ENCODE measurements around the gene EIF4G2.

The EIF4G2 gene

DNA sequence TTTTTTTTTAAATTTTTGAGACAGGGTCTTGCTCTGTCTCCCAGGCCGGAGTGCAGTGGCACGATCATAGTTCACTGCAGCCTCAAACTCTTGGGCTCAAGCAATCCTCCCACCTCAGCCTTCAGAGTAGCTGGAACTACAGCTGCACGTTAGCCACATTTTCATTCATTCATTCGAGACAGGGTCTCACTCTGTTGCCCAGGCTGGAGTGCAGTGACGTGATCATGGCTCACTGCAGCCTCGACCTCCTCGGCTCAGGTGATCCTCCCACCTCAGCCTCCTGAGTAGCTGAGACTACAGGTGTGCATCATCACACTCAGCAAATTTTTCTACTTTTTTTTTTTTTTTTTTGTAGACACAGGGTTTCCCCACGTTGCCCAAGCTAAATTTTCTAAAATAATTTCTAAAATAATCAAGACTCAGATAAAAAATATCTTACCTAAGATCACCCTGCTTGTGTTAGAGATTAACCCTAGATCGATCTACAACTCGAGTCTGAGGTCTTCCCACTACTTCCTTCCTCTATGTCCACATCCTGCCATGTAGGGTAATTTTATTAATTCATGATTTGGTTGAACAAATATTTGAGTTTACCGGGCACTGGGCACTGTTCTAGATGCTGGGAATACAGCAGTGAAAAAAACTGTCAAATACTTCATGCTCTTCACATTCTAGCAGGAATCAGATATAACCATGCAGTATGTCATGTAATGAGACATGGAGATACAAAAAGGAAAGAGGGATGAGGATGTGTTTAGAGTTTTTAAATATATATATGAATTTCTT, 15.1 kb downstream of the EIF4G2 start:
- Histone ChIP-seq H3K4me1 (ENCODE audit: control insufficient read depth, insufficient read depth, low read length, poor library complexity, severe bottlenecking) (no peaks in the 10 kb centered on the region), H3K4me3 (ENCODE audit: extremely low read depth, insufficient read depth, low read length, poor library complexity, severe bottlenecking) (no peak overlapping the region), H3K36me3 (ENCODE audit: control insufficient read depth, insufficient read depth, low read length) (peaks cover 27% of the 10 kb centered on the region), H3K9me3 (ENCODE audit: control insufficient read depth, low read length) (no peaks in the 10 kb centered on the region), H3K27ac (ENCODE audit: low read depth, low read length, severe bottlenecking) (no peak overlapping the region)
- 80 to 90% methylated on average over 7 of the region's 11 CpGs for WGBS, 2 experiments (ENCODE audit: insufficient coverage in 2 of 2)

DNA sequence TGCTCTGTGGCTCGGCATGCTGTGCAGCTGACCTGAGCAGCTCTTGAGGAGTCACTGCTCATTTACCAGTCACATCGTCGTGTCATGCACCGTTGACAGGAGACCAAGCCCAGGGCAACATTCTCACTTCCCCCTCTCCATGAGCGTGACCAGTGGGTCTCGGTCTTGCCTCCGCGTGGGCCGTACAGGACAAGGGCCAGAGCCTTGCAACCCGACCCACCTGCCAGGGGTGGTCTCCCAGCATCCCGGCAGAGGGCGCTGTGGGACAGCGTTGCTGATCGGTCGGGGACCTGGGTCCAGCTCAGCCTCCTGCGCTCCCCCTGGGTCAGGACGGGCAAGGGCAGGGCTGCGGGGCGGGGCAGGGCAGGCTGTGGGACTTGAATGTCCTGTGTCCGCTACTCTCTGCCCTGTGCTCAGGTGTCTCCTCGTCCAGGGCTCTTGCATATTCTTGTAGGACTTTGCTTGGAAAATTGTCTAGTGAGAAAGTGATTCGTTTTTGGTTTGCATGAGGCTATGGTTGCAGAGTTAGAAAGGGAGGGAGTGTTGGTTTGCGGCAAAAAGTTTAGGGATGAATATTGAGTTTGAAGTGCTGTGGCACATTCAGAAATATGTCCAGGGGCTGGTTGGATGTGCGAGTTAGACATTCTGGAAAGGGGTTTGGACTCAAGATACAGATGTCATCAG, 16.2 kb downstream of the EIF4G2 start:
- no peaks in the 10 kb centered on the region for H3K4me1 ChIP-seq (ENCODE audit: control insufficient read depth, insufficient read depth, low read length, poor library complexity, severe bottlenecking)
- no peak overlapping the region for H3K27ac ChIP-seq (ENCODE audit: low read depth, low read length, severe bottlenecking)
- H3K9me3 ChIP-seq (ENCODE audit: control insufficient read depth, low read length): no peaks in the 10 kb centered on the region
- H3K4me3 ChIP-seq (ENCODE audit: extremely low read depth, insufficient read depth, low read length, poor library complexity, severe bottlenecking): no peak overlapping the region
- 16 to 18% methylated on average over 18 to 24 of the region's 24 CpGs for WGBS, 2 experiments (ENCODE audit: insufficient coverage in 2 of 2)
- peaks cover 16% of the 10 kb centered on the region for H3K36me3 ChIP-seq (ENCODE audit: control insufficient read depth, insufficient read depth, low read length)

DNA sequence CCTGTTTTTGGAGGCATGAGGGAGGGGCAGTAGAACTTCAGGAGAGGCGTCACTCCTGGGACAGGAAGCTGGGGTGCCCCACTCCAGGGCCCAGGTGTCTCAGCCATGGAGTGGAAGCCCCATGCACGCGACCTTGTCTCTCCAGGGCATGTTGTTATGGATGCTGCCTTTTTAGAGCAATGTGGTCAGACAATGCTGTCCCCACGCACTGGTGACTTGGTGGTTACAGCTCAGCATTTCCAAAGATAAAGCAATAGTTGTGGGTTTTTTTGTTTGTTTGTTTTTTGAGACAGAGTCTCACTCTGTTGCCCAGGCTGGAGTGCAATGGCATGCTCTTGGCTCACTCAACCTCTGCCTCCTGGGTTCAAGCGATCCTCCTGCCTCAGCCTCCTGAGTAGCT, 22.3 kb downstream of the EIF4G2 start:
- Histone ChIP-seq H3K27ac (ENCODE audit: low read depth, low read length, severe bottlenecking) (no peak overlapping the region), H3K9me3 (ENCODE audit: control insufficient read depth, low read length) (no peaks in the 10 kb centered on the region), H3K36me3 (ENCODE audit: control insufficient read depth, insufficient read depth, low read length) (no peaks in the 10 kb centered on the region), H3K4me1 (ENCODE audit: control insufficient read depth, insufficient read depth, low read length, poor library complexity, severe bottlenecking) (peaks cover 7% of the 10 kb centered on the region), H3K4me3 (ENCODE audit: extremely low read depth, insufficient read depth, low read length, poor library complexity, severe bottlenecking) (no peak overlapping the region)
- WGBS, 2 experiments (ENCODE audit: insufficient coverage in 2 of 2): 95% methylated on average over 5 of the region's 5 CpGs

DNA sequence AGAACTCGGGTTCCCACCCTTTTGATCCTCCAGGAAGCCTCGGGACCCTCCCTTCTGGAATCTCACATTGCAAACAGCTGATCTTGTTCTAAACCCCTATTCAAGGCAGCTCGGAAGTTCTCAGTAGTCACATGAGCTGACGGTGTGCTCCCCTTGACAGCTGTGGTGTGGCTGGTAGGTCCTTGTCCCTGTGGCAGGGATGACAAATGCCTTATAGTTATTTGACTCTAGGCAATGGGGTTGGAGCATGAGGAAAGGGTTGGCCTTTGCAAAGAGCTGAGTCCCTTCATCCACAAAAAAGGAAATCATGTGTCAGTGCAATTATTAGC, 23.6 kb downstream of the EIF4G2 start:
- H3K4me3 ChIP-seq (ENCODE audit: extremely low read depth, insufficient read depth, low read length, poor library complexity, severe bottlenecking): no peak overlapping the region
- peaks cover 8% of the 10 kb centered on the region for H3K4me1 ChIP-seq (ENCODE audit: control insufficient read depth, insufficient read depth, low read length, poor library complexity, severe bottlenecking)
- H3K27ac ChIP-seq (ENCODE audit: low read depth, low read length, severe bottlenecking): no peak overlapping the region
- 76 to 87% methylated on average over 3 to 4 of the region's 4 CpGs for WGBS, 2 experiments (ENCODE audit: insufficient coverage in 2 of 2)
- no peaks in the 10 kb centered on the region for H3K9me3 ChIP-seq (ENCODE audit: control insufficient read depth, low read length)
- peaks cover 3% of the 10 kb centered on the region for H3K36me3 ChIP-seq (ENCODE audit: control insufficient read depth, insufficient read depth, low read length)

DNA sequence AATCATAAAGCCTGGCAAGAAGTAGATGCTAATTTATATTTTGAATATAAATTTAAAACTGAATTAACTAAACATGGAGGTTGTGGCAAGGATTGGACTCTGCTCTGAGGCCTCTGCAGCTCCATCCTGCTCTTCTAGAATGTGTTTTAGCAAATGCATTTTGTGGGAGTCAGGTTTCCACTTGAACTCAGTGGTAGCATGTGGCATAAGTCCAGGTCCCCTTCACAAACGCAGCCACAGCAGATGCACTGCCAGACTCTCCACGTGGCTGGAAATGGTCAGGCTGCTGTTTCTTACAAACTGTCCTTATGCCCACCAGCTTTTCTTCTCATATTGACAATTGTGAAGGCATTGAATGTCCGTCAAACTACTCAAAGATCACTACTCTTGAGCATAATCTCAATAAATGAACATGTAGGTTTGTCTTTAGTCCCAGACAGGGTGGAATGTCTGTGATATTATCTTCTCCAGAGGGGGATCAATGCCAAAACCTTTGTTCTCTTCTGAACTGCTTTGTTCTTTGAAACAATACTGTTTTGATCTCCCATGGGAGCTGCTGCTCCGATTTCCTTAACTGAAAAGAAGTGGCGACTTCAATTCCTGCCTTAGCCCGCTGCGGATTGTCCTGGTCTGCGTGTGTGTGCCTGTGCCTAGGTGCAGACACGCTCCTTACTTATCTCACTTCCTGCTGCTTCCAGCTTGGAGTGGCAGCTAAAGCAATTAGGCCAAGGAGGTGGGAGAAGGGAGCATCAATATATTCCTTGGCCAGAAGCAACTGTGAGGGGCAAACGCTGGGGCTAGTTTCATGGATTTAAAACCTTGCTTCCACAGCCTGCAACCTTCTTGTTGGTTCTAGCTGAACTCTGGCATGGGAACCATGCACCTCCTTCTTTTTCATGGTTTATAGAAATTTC, 24.2 kb downstream of the EIF4G2 start:
- peaks cover 3% of the 10 kb centered on the region for H3K36me3 ChIP-seq (ENCODE audit: control insufficient read depth, insufficient read depth, low read length)
- H3K4me3 ChIP-seq (ENCODE audit: extremely low read depth, insufficient read depth, low read length, poor library complexity, severe bottlenecking): no peak overlapping the region
- peak overlapping the region; percentile 64 for H3K27ac ChIP-seq (ENCODE audit: low read depth, low read length, severe bottlenecking)
- 70 to 74% methylated on average over 5 to 8 of the region's 10 CpGs for WGBS, 2 experiments (ENCODE audit: insufficient coverage in 2 of 2)
- peaks cover 11% of the 10 kb centered on the region for H3K4me1 ChIP-seq (ENCODE audit: control insufficient read depth, insufficient read depth, low read length, poor library complexity, severe bottlenecking)
- H3K9me3 ChIP-seq (ENCODE audit: control insufficient read depth, low read length): no peaks in the 10 kb centered on the region

DNA sequence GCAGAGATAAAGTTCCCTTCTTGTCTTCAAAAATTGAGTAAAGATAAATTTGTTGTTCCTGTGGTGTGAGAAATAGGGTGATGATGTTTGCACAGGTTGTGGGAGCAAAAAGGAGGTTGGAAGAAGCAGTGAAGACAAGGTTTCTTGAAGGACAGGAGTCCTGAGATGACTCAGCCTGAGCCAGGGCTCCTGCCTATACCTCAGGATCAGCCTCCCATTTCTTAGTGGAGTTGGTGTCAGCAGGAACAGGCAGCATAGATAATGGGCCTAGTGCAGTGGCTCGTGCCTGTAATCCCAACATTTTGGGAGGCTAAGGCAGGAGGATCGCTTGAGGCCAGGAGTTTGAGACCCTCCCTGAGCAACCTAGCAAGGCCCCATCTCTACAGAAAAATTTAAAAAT, 28.7 kb downstream of the EIF4G2 start:
- Histone ChIP-seq H3K27ac (ENCODE audit: low read depth, low read length, severe bottlenecking) (no peak overlapping the region), H3K36me3 (ENCODE audit: control insufficient read depth, insufficient read depth, low read length) (peaks cover 45% of the 10 kb centered on the region), H3K4me3 (ENCODE audit: extremely low read depth, insufficient read depth, low read length, poor library complexity, severe bottlenecking) (no peak overlapping the region), H3K4me1 (ENCODE audit: control insufficient read depth, insufficient read depth, low read length, poor library complexity, severe bottlenecking) (peaks cover 23% of the 10 kb centered on the region), H3K9me3 (ENCODE audit: control insufficient read depth, low read length) (no peaks in the 10 kb centered on the region)
- WGBS, 2 experiments (ENCODE audit: insufficient coverage in 2 of 2): 83 to 86% methylated on average over 2 of the region's 2 CpGs

DNA sequence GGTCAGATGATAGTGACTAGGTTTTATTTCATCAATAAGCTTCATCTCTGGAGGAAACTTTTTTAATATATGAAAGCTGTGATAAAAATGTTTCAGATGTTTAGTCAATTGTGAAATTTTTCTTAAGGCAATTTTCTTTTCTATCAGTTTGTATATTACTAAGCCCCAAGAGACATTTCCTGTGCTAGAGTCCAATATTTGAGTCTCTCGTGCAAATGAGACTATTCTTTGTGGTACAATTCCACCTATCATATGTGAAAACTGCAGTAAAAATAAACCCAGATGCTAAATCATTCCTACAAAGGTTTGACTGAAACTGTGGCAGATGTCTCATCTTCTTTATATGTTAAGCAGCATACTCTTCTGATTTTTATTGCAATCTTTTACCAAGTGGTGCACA, 29.6 kb downstream of the EIF4G2 start:
- Histone ChIP-seq H3K4me3 (ENCODE audit: extremely low read depth, insufficient read depth, low read length, poor library complexity, severe bottlenecking) (no peak overlapping the region), H3K9me3 (ENCODE audit: control insufficient read depth, low read length) (no peaks in the 10 kb centered on the region), H3K27ac (ENCODE audit: low read depth, low read length, severe bottlenecking) (peak overlapping the region; percentile 82), H3K4me1 (ENCODE audit: control insufficient read depth, insufficient read depth, low read length, poor library complexity, severe bottlenecking) (peaks cover 15% of the 10 kb centered on the region), H3K36me3 (ENCODE audit: control insufficient read depth, insufficient read depth, low read length) (peaks cover 55% of the 10 kb centered on the region)
- WGBS, 2 experiments (ENCODE audit: insufficient coverage in 2 of 2): 100% methylated on average over 1 of the region's 1 CpG; no CpG with 5 or more reads in 1 of the 2 experiments

DNA sequence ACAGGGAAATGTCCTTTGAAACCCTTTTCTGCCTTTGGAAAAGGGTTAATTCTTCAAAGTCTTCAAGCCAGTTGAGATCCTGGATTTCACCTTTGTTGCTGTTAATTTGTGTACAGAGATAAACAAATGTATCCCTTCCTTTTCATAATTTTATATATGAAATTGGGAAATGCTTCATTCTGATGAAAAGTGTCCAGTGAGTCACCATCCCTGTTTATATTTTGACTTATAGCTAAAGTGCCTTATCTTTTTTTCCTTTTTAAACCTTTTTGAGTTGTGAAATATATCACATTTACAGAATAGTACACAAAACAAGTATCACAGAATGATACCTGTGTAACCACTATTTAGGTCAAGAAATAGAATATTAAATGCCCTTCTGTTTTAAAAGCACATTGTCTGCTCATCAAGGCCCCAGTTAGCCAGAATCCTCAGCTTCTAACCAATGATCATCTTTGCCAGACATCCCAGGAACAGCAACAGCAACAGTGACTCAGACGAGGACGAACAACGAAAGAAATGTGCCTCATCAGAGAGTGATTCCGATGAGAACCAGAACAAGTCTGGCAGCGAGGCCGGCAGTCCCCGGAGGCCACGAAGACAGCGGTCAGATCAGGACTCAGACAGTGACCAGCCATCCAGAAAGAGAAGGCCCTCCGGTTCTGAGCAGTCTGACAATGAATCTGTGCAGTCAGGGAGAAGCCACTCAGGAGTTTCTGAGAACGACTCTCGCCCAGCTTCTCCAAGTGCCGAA, 30.3 kb downstream of the EIF4G2 start:
- no peak overlapping the region for H3K4me3 ChIP-seq (ENCODE audit: extremely low read depth, insufficient read depth, low read length, poor library complexity, severe bottlenecking)
- H3K9me3 ChIP-seq (ENCODE audit: control insufficient read depth, low read length): no peaks in the 10 kb centered on the region
- peaks cover 15% of the 10 kb centered on the region for H3K4me1 ChIP-seq (ENCODE audit: control insufficient read depth, insufficient read depth, low read length, poor library complexity, severe bottlenecking)
- peak overlapping the region; percentile 82 for H3K27ac ChIP-seq (ENCODE audit: low read depth, low read length, severe bottlenecking)
- WGBS, 2 experiments (ENCODE audit: insufficient coverage in 2 of 2): 82 to 87% methylated on average over 13 of the region's 13 CpGs
- peaks cover 61% of the 10 kb centered on the region for H3K36me3 ChIP-seq (ENCODE audit: control insufficient read depth, insufficient read depth, low read length)

DNA sequence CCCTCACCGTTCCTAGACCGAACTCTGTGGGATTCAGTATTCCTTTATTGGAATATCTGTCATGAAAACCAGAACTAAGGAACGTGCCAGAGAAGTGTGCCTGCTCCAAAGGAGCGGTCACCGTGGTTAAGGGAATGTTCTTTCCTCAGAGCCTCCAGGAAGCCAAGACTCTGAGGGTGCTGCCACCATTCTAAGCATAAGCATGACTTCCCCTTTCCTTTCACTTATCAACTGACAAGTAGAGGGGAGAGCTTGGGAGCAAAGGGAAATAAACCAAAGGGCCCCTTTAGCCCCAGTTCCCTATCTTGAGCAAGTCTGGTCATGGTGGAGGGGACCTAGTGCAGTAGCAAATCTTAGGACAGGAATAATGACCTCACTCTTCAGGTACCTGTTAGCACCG, 30.9 kb downstream of the EIF4G2 start:
- Histone ChIP-seq H3K36me3 (ENCODE audit: control insufficient read depth, insufficient read depth, low read length) (peaks cover 67% of the 10 kb centered on the region), H3K27ac (ENCODE audit: low read depth, low read length, severe bottlenecking) (peak overlapping the region; percentile 82), H3K4me3 (ENCODE audit: extremely low read depth, insufficient read depth, low read length, poor library complexity, severe bottlenecking) (no peak overlapping the region), H3K4me1 (ENCODE audit: control insufficient read depth, insufficient read depth, low read length, poor library complexity, severe bottlenecking) (peaks cover 15% of the 10 kb centered on the region), H3K9me3 (ENCODE audit: control insufficient read depth, low read length) (no peaks in the 10 kb centered on the region)
- WGBS, 2 experiments (ENCODE audit: insufficient coverage in 2 of 2): 91 to 94% methylated on average over 2 to 4 of the region's 6 CpGs

DNA sequence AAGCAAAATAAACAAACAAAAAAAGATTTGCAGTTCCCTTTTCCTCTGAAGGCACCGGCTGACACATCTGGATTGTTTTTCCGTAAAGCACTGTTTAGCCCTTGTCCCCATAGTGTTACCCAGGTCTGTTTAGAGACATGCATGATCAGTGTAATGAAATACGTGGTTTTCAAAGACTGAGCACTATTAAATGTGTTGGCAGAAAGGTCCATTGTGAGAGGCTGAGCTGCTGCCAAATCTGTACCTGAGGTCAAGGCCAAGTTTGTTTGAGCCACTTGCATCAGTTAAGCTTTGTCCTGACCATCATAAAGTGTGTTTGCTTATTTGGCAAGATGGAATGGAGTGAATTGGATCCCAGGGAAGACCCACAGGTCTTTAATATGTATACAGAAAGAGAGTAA, 31.3 kb downstream of the EIF4G2 start:
- peak overlapping the region; percentile 82 for H3K27ac ChIP-seq (ENCODE audit: low read depth, low read length, severe bottlenecking)
- no peaks in the 10 kb centered on the region for H3K9me3 ChIP-seq (ENCODE audit: control insufficient read depth, low read length)
- WGBS, 2 experiments (ENCODE audit: insufficient coverage in 2 of 2): 92 to 100% methylated on average over 1 to 3 of the region's 3 CpGs
- peaks cover 15% of the 10 kb centered on the region for H3K4me1 ChIP-seq (ENCODE audit: control insufficient read depth, insufficient read depth, low read length, poor library complexity, severe bottlenecking)
- peaks cover 71% of the 10 kb centered on the region for H3K36me3 ChIP-seq (ENCODE audit: control insufficient read depth, insufficient read depth, low read length)
- H3K4me3 ChIP-seq (ENCODE audit: extremely low read depth, insufficient read depth, low read length, poor library complexity, severe bottlenecking): no peak overlapping the region
